CD8-positive, alpha-beta memory T cell (primary cell): Measurements from ENCODE around the gene IL7R. TPM values are rescaled to one million over a fixed set of nuclear protein-coding genes. Genes with fewer than 3 reads are reported as not detected.

Source experiments
- CTCF ChIA-PET: fragments of 350-600 bp; sonication (Branson Sonifier 250); formaldehyde crosslinking; loops from one replicate; lab custom pipeline; 2021; ENCODE audit warnings: antibody characterized with exemption; lab: Charles Lee
- POLR2A ChIA-PET: fragments of 350-600 bp; sonication (Branson Sonifier 250); formaldehyde crosslinking; loops from one replicate; lab custom pipeline; 2021; ENCODE audit warnings: antibody characterized with exemption; lab: Charles Lee
- DNase-seq, 5 donors: peaks; one replicate each; pipeline versions ENCODE4 v3.0.0 to v3.0.0-alpha.2; 2020 to 2022; ENCODE audit warnings: mixed read lengths in 1 of 5
- H3K27ac ChIP-seq: one replicate; pipeline ENCODE4 v1.7.0; 2013; ENCODE audit warnings: low read depth, mild to moderate bottlenecking, low read length, moderate library complexity
- H3K27me3 ChIP-seq: 2 replicates; pipeline ENCODE4 v1.7.0; 2013; ENCODE audit warnings: low read length, mild to moderate bottlenecking; ENCODE audit not compliant: insufficient read depth, poor library complexity, severe bottlenecking
- H3K36me3 ChIP-seq: 2 replicates; pipeline ENCODE4 v1.7.0; 2013; ENCODE audit warnings: mild to moderate bottlenecking, low read length, moderate library complexity; ENCODE audit not compliant: insufficient read depth
- H3K4me1 ChIP-seq: 2 replicates; pipeline ENCODE4 v1.7.0; 2013; ENCODE audit warnings: mild to moderate bottlenecking, low read length, moderate library complexity; ENCODE audit not compliant: insufficient read depth
- H3K4me3 ChIP-seq: 2 replicates; pipeline ENCODE4 v1.7.0; 2013; ENCODE audit warnings: mild to moderate bottlenecking, low read length
- H3K9me3 ChIP-seq: 2 replicates; pipeline ENCODE4 v1.7.0; 2013; ENCODE audit warnings: mild to moderate bottlenecking, low read length
- H3K27ac Mint-ChIP-seq, 8 donors: one replicate each; pipeline ENCODE4 v1.8.0; 2020 to 2021; ENCODE audit warnings: mixed read lengths in 8 of 8, mild to moderate bottlenecking in 6 of 8, inconsistent platforms in 3 of 8, moderate library complexity in 3 of 8
- H3K27me3 Mint-ChIP-seq, 2 donors: one replicate each; pipeline ENCODE4 v1.8.0; 2020 to 2021; ENCODE audit warnings: mixed read lengths in 2 of 2, mild to moderate bottlenecking in 1 of 2, moderate library complexity in 1 of 2
- H3K36me3 Mint-ChIP-seq, 3 donors: one replicate each; pipeline ENCODE4 v1.8.0; 2020 to 2021; ENCODE audit warnings: mixed read lengths in 3 of 3, inconsistent platforms in 1 of 3, mild to moderate bottlenecking in 1 of 3
- H3K4me1 Mint-ChIP-seq, 3 donors: one replicate each; pipeline ENCODE4 v1.8.0; 2020 to 2021; ENCODE audit warnings: mixed read lengths in 3 of 3, inconsistent platforms in 1 of 3, mild to moderate bottlenecking in 1 of 3
- H3K4me3 Mint-ChIP-seq, 7 donors: one replicate each; pipeline ENCODE4 v1.8.0; 2020 to 2021; ENCODE audit warnings: mixed read lengths in 7 of 7, mild to moderate bottlenecking in 6 of 7, moderate library complexity in 4 of 7, inconsistent platforms in 2 of 7
- H3K9me3 Mint-ChIP-seq, 5 donors: one replicate each; pipeline ENCODE4 v1.8.0; 2020 to 2022; ENCODE audit warnings: mixed read lengths in 5 of 5, mild to moderate bottlenecking in 3 of 5, moderate library complexity in 2 of 5, inconsistent platforms in 1 of 5
- polyA plus RNA-seq: library from polyadenylated mRNA; unstranded; fragments of 300-500 nt; fragmentation: Illumina TruSeq; gene quantifications from one replicate; pipeline ENCODE4 v1.2.3, GENCODE V29; 2021
- total RNA-seq, 2 experiments: library from RNA; stranded (reverse); gene quantifications; one replicate each; pipeline ENCODE4 v1.2.3, GENCODE V29; 2021

Gene IL7R
- total and polyA plus RNA-seq, 3 experiments from 2014 or later = 272 to 761 (median 289) TPM

DNA sequence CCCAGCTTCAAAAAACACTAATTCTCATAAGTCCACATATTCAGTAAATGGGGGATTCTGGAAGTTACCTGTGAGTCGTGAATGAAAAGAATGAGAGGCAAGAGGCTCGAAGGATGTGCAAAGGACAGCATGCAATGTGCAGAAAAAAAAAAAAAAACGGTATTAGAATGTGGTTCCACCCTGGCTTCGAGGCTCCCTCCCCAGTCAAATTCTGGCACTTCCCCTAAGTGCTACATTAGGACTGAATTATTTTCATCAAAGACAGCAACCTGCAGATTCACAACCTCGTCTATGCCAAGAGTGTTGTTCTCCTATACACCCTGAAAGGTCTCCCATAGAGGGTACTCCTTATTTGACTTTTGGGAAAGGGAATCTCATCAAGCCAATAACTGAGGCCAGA is 65.2 kb downstream of the IL7R start:
- Mint-ChIP-seq H3K4me3 (no peak overlapping the region), H3K36me3 (peaks cover 0 to 6% (median 5%) of the 10 kb centered on the region in 3 donors), H3K27me3 (peaks cover 2 to 3% of the 10 kb centered on the region in 2 donors)

DNA sequence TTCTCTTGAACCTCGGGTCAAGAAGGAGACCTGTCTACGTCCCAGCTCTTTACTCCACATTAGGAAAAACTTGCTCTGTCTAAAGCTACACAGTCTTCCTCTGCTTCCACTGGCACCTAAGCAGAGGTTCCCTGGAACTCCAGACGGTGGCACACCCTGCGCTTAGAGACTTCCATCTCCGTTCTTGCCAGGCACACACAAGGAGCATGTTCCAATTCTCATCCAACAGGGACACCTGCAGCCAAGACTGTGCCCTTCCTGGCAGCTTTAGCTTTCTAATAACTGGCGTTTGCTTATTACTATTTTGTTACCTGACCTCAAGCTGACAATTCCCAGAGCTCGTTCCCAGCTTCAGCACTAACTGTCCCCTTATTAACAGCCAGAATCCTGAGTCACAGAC is 65.8 kb downstream of the IL7R start:
- DNase-seq = no peak
- Histone ChIP-seq H3K36me3 (no peaks in the 10 kb centered on the region), H3K9me3 (no peaks in the 10 kb centered on the region), H3K27me3 (no peaks in the 10 kb centered on the region), H3K27ac (no peak overlapping the region), H3K4me1 (peaks cover 22% of the 10 kb centered on the region), H3K4me3 (no peak overlapping the region)
- H3K4me3 Mint-ChIP-seq = no peak overlapping the region
- peaks cover 29 to 52% (median 51%) of the 10 kb centered on the region in 3 donors for H3K4me1 Mint-ChIP-seq
- peak overlapping the region in 3 of 8 donors; percentile 19 to 76 (median 73) for H3K27ac Mint-ChIP-seq
- H3K9me3 Mint-ChIP-seq = peaks cover 0 to 6% (median 0%) of the 10 kb centered on the region in 5 donors
- ChIA-PET CTCF (interaction anchor here (1.0 to 8.1 kb wide), 2 partner anchors 270 to 294 kb away, joined by 3 to 203 read pairs; no protein-coding TSS in a partner anchor), POLR2A (no interaction called here)
- peaks cover 0 to 6% (median 5%) of the 10 kb centered on the region in 3 donors for H3K36me3 Mint-ChIP-seq
- H3K27me3 Mint-ChIP-seq = peaks cover 2 to 4% of the 10 kb centered on the region in 2 donors

More for the DNA sequence above, 65.2 kb downstream of the IL7R start:
- peaks cover 22% of the 10 kb centered on the region for H3K4me1 ChIP-seq
- no peak overlapping the region for H3K4me3 ChIP-seq
- Mint-ChIP-seq H3K9me3 (peaks cover 0 to 6% (median 0%) of the 10 kb centered on the region in 5 donors), H3K27ac (peak overlapping the region in 1 of 8 donors; percentile 48), H3K4me1 (peaks cover 29 to 52% (median 51%) of the 10 kb centered on the region in 3 donors)
- POLR2A ChIA-PET = no interaction called here
- H3K27ac ChIP-seq = no peak overlapping the region
- peak in 1 of 5 donors; percentile 24 for DNase-seq
- no peaks in the 10 kb centered on the region for H3K27me3 ChIP-seq
- H3K36me3 ChIP-seq = no peaks in the 10 kb centered on the region
- CTCF ChIA-PET = interaction anchor here (8.1 kb wide), 1 partner anchor 269 kb away, joined by 203 read pairs; no protein-coding TSS in a partner anchor
- no peaks in the 10 kb centered on the region for H3K9me3 ChIP-seq

DNA sequence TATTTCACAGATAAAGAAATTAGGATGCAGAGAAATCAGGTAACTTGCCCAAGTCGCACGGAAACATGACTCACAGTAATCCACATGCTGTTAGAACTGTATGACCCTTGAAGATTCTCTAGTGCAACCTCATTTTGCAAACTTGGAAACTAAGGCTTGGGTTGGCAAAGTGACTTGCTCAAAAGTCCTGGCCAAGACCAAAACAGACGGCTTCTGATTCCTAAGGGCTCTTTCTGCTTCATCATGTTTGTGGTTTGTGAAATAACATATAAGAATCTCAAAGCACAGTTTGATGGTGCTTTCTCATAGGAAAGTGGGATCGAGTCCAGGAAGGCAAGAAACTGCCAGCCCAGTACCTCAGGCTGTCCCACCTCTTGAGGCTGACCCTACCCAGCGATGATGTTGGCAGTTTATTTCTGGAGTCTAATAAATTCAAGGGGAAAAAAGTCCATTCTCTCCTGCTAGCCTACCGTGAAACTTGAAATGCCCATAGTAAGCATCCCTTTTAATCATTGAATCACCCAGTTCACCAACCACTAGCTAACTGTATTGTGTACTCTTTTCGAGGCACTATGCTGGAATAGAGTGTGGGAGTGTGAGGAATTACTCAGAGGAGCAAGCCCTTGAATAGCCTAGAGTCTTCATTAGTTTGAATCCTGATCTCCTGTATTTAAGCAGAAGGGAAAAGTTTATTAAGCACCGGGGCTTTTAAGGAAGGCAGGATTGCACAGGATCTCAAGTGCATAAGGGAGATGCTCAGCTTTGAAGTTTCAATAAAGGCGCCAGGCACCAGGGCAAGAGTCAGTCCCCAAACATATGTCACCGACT is 67.6 kb downstream of the IL7R start:
- H3K27me3 ChIP-seq = no peaks in the 10 kb centered on the region
- H3K4me1 Mint-ChIP-seq = peaks cover 28 to 49% (median 43%) of the 10 kb centered on the region in 3 donors
- peaks cover 0 to 4% (median 3%) of the 10 kb centered on the region in 3 donors for H3K36me3 Mint-ChIP-seq
- no peaks in the 10 kb centered on the region for H3K9me3 ChIP-seq
- H3K4me3 Mint-ChIP-seq = peak overlapping the region; percentile 5 to 81 (median 74)
- H3K36me3 ChIP-seq = no peaks in the 10 kb centered on the region
- H3K27me3 Mint-ChIP-seq = peaks cover under 1 to 16% of the 10 kb centered on the region in 2 donors
- peaks cover 22% of the 10 kb centered on the region for H3K4me1 ChIP-seq
- H3K9me3 Mint-ChIP-seq = peaks cover 0 to 4% (median 0%) of the 10 kb centered on the region in 5 donors
- POLR2A ChIA-PET = interaction anchor here (0.7 to 1.3 kb wide), 2 partner anchors 65 to 307 kb away, joined by 5 to 6 read pairs; no protein-coding TSS in a partner anchor
- peak overlapping the region; percentile 5 to 96 (median 82) for H3K27ac Mint-ChIP-seq
- CTCF ChIA-PET = interaction anchor here (0.7 to 8.1 kb wide), 45 partner anchors 9 to 995 kb away, joined by 3 to 203 read pairs (median 4); partner anchors contain the start of genes DNAJC21, IL7R and SPEF2
- no peak for DNase-seq
- peak overlapping the region; percentile 33 for H3K4me3 ChIP-seq
- no peak overlapping the region for H3K27ac ChIP-seq

DNA sequence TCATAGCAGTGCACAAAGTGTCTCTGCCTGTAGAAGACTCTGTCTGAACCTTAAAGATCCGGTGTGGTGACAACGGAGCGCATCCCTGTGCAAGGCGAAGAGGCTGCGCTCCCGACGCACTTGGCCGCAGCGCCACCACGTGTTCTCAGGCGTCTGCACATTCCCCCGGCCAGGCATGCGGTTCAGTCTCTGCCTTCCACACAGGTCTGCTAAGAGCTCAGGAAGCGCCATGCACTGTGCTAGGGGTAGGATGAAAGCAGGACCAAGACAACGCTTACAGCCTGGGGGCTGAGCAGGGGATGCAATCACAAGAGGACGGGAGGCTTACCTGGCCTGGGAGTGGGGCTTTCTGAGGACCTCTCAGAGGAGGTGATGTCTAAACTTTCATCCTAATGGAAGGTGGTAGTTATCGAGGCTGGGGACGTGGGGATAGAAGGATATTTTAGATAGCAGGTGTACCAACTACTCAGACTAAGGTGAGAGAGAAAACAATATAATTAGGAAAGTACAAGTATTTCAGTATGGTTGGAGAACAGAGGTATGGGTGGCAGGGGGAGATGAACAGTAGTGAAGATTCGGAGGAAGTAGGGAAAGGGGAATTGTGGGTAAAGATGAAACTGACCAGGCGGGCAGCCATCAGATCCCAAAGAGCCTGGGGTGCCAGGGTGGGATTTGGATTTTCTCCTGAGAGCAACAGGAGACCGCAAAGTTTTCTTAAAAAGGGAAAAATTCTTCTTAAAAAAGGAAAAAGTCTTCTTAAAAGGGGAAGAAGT is 68.4 kb downstream of the IL7R start:
- Histone ChIP-seq H3K4me3 (peak overlapping the region; percentile 33), H3K27ac (no peak overlapping the region), H3K36me3 (no peaks in the 10 kb centered on the region), H3K4me1 (peaks cover 22% of the 10 kb centered on the region), H3K9me3 (no peaks in the 10 kb centered on the region), H3K27me3 (no peaks in the 10 kb centered on the region)
- H3K9me3 Mint-ChIP-seq = no peaks in the 10 kb centered on the region
- H3K36me3 Mint-ChIP-seq = peaks cover 0 to 2% (median 0%) of the 10 kb centered on the region in 3 donors
- peak overlapping the region; percentile 18 to 96 (median 85) for H3K27ac Mint-ChIP-seq
- POLR2A ChIA-PET = interaction anchor here (0.6 to 1.3 kb wide), 4 partner anchors 45 to 146 kb away, joined by 4 to 6 read pairs (median 6); no protein-coding TSS in a partner anchor
- peaks cover 24 to 47% (median 41%) of the 10 kb centered on the region in 3 donors for H3K4me1 Mint-ChIP-seq
- DNase-seq = peak; percentile 65 to 87 (median 73)
- peaks cover 0 to 16% of the 10 kb centered on the region in 2 donors for H3K27me3 Mint-ChIP-seq
- CTCF ChIA-PET = interaction anchor here (0.6 to 8.1 kb wide), 54 partner anchors 9 to 996 kb away, joined by 3 to 203 read pairs (median 4); partner anchors contain the start of genes DNAJC21, IL7R and SPEF2
- H3K4me3 Mint-ChIP-seq = peak overlapping the region; percentile 5 to 81 (median 74)

DNA sequence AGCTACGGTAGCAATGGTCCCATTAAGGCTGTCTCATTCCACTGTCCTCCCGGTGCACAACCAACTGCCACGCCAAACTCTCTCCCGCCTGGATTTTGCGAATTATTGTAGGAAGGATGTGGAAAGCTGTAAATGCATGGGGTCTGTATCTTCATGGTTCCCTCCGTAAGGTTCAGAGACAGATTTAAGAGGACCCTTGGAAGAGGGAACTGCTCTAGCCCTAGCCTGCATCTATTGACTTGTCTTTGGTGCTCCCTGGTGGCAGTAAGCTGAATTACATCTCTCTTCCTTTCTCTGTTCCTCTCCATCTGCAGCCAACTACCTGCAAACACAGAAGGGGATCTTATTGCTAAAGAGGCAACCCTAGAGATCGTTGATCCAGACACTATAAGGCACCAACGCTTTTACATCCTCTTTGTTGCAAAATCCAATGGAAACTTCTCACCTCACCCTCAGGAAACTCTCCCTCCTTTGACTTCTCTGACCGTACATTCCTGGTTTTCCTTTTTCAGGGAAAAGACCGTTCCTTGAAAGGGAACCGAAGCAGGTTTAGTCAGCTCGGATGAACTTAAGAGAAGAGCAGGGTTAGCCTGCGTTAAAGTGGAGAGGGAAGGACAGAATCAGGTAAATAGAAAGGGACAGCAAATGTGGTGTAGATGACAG is 69.8 kb downstream of the IL7R start:
- POLR2A ChIA-PET = interaction anchor here (1.0 kb wide), 1 partner anchor 46 kb away, joined by 5 read pairs; no protein-coding TSS in a partner anchor
- Mint-ChIP-seq H3K36me3 (peaks cover 0 to 2% (median 0%) of the 10 kb centered on the region in 3 donors), H3K27me3 (peaks cover 1 to 16% of the 10 kb centered on the region in 2 donors), H3K4me1 (peaks cover 24 to 44% (median 39%) of the 10 kb centered on the region in 3 donors), H3K9me3 (no peaks in the 10 kb centered on the region), H3K4me3 (peak overlapping the region in 6 of 7 donors; percentile 52 to 76 (median 66)), H3K27ac (peak overlapping the region in 2 of 8 donors; percentile 27 to 95)
- peak; percentile 26 to 74 (median 66) for DNase-seq
- Histone ChIP-seq H3K4me1 (peaks cover 22% of the 10 kb centered on the region), H3K27me3 (no peaks in the 10 kb centered on the region), H3K9me3 (no peaks in the 10 kb centered on the region), H3K4me3 (no peak overlapping the region), H3K27ac (no peak overlapping the region), H3K36me3 (no peaks in the 10 kb centered on the region)
- CTCF ChIA-PET = interaction anchor here (0.7 to 8.1 kb wide), 37 partner anchors 8 to 1402 kb away, joined by 3 to 203 read pairs (median 5); partner anchors contain the start of genes DNAJC21, IL7R and SPEF2

Other genes starting within 250 kb of the IL7R start
- gene SPEF2, start 239.0 kb upstream of the IL7R start, total RNA-seq = 1 to 10 TPM; 5.3 to 6.8 TPM
- gene SPEF2, start 239.0 kb upstream of the IL7R start, polyA plus RNA-seq = 5.5 TPM
- under 1 TPM; 0.40 to 0.59 TPM for gene CAPSL, start 81.7 kb downstream of the IL7R start, total RNA-seq
- not detected for gene CAPSL, start 81.7 kb downstream of the IL7R start, polyA plus RNA-seq
- gene UGT3A1, start 134.5 kb downstream of the IL7R start, total RNA-seq = not detected
- not detected for gene UGT3A1, start 134.5 kb downstream of the IL7R start, polyA plus RNA-seq
- gene UGT3A2, start 210.0 kb downstream of the IL7R start, total RNA-seq = not detected
- 1.1 TPM for gene UGT3A2, start 210.0 kb downstream of the IL7R start, polyA plus RNA-seq